Raji (cell line): ENCODE data around the gene AKAP17A.

Experiments used
- POLR2A ChIP-seq: IDR thresholded peaks from 2 replicates; pipeline ENCODE4 v1.6.1; 2011; ENCODE audit warnings: low read depth, low read length, control low read depth; ENCODE audit not compliant: insufficient read depth

Gene AKAP17A

DNA sequence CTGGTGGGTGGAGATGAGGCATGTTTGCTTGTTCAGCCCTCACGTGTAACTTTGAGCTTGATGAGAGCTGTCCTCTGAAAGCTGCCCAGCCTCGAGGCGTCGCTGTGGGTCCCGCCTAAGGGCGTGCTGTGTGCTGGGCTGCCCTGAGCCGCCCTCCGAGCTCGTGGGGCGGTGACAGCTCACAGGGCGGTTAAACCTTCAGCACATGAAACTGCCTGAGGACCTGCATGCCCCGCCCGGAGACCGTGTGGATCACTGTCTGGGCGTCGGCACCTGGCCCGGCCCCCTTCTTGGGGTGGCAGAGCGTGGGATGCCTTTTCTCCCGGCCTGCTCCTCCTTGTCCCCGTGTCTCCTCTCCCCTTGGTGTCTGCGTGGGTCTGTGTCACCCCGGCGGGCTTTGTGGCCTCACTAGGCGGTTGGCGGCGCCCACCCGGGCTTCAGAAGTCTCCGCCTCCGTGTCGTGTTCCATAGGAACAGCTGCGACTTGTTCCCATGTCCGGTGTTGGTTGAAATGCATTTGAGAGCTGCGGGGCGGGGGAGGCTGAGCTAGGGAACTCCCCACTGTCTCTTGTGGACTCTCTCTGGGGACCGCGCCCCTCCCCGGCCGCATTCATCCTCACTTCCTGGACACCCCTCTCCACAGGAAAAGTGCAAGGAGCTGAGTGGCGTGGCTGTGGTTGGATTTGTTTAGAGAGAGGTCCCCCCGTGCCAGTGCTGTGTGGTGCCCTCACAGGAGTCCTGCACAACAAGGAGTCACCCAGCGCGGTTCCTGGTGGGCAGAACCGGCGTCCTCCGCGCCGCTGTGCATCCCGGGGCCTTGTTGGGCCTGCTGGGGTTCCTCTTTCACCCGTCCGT lies 6.8 kb downstream of the AKAP17A start:
- no peak for TF ChIP-seq POLR2A

DNA sequence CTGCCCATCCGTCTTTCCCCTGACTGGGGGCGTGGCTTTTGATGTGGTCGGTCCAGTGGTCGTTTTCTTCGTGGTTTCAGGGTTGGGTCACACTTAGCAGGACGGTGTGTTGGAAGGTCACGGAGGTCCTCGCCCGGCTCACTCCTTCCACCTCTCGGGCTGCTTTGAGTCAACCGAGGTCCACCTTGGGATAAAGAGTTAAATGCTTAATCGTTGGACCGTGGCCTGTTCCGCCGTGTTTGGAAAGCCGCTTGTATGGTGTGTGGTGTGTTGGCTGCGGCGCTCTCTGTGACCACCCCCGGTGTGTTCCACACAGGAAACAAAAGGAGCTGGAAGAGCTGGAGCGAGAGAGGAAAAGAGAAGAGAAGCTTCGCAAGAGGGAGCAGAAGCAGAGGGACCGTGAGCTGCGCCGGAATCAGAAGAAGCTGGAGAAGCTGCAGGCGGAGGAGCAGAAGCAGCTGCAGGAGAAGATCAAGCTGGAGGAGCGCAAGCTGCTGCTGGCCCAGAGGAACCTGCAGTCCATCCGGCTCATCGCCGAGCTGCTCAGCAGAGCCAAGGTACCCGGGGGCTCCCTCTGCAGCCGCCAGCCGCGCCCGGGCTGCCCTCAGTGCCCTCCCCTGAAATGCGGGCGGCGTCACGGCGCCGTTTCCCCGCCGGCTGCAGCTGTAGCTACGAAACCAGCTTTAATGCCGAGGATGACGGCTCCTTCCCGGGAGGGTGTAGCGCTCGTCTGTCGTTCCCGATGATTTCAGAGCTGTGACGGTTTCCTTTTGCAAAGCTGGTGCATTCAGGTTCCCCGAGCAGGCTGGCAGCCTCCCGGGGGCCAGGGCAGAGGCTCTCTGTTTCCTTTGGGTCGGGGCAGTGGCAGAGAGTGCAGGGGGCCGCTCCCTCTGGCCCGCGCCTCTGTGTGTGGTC lies 7.7 kb downstream of the AKAP17A start:
- no peak for TF ChIP-seq POLR2A

DNA sequence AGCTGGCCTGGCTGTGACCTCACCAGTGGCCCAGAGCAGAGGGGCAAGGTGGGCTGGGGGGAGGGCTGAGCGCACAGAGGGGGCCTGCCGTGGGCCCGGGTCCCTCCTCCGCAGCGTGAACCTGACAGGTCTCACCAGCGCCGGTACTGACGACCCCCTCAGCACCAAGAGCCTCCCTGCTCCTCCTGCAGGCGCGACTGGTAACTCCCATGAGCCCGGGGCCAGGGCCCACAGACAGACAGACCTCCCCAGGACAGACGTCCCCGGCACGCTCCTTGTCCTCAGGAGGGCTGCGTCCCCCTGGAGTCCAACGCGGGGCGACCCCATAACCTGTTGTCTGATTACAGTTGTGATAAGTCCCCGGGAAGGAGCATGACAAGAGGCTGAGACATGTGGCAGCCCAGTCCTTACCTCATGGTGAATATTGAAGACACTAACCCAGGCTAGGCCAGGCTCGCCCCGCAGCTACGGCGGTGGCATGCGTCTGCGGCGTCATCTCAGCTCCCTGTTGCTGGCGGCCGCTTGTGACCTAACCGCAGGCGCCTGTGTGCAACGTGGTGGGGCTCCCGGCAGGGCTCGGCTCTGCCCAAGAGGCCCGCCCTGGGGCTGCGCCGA lies 8.5 kb downstream of the AKAP17A start:
- TF ChIP-seq POLR2A, result no peak

DNA sequence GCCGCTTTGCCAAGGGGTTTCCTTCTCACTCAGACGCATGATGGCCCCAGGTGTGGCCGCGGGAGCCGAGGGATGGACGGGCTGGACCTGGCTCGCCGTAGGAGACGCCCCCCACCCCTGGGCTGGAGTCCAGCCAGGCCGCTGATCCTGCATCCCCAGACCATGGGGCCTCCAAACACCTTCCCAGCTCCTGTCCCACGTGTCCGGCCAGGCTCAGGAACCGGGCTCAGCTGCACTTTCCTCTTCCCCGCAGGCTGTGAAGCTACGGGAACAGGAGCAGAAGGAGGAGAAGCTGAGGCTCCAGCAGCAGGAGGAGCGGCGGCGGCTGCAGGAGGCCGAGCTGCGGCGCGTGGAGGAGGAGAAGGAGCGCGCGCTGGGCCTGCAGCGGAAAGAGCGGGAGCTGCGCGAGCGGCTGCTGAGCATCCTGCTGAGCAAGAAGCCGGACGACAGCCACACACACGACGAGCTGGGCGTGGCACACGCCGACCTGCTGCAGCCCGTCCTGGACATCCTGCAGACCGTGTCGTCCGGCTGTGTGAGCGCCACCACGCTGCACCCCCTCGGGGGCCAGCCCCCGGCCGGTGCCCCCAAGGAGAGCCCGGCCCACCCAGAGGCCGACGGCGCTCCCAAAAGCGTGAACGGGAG lies 9.1 kb downstream of the AKAP17A start:
- no peak for TF ChIP-seq POLR2A

DNA sequence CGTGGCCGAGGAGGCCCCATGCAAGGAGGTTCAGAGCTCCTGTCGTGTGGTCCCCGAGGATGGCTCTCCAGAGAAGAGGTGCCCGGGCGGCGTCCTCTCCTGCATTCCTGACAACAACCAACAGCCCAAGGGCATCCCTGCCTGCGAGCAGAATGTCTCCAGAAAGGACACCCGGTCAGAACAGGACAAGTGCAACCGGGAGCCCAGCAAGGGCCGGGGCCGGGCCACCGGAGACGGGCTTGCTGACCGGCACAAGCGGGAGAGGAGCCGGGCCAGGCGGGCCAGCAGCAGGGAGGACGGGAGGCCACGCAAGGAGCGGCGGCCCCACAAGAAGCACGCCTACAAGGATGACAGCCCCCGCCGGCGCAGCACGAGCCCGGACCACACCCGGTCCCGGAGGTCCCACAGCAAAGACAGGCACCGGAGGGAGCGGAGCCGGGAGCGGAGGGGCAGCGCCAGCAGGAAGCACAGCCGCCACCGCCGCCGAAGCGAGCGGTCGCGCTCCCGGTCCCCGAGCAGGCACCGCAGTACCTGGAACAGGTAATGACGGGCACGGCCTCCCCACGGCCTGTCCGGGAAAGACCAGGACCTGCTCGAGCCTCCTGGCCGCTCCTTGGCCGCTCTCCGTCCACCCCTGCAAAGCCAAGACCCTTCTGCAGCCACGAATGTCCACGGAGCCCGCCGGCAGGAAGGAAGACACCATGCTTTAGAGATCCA lies 9.8 kb downstream of the AKAP17A start:
- no peak for TF ChIP-seq POLR2A

DNA sequence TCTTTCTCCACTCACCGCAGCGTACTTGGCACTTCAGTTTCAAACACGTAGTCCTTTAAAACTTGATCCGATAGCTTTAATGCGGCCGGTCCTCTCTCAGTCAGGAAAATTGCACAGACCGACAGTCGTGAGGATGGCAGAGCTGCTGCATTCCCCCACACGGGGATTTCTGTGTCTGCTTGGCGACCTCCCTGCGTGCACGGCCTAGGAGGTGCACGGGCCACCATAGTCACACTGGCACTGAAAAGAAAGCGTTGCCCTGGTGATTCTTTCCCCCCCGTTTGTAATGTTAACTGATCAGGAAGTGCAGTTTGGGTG lies 10.3 kb downstream of the AKAP17A start:
- no peak for TF ChIP-seq POLR2A

DNA sequence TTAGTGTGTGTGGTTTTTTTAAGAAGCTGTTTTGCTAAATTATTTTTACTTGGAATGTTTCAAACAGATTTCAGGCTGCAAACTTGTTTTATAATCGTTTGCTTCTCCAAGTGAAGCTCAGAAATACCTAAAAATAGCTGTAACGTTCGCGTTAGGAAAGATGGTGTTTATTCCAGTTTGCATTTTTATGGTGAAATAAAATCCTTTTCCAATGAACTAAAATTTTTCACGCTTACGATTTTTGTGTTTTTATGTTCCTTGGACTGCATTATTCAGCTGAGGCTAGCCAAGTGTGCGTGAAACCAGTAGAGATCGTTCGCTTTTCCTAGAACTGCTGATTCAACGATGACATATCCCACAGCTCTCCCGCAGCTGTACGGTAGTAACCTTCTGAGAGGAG lies 10.9 kb downstream of the AKAP17A start:
- TF ChIP-seq POLR2A, result no peak

DNA sequence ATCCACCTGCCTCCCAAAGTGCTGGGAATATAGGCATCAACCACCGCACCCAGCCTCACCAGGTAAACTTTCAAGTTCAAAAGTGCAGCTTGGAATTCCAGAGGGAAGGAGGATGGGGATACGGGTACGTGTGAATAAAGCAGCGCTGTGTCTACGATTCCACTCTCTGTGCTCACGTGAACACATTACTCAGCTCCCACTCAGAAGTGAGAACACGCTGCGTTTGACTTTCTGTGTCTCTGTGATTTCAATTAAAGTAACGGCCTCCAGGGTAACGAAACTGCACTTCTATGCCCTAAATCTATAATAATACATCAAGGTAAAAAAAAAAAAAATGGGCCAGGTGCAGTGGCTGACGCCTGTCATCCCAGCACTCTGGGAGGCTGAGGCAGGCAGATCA lies 15.1 kb downstream of the AKAP17A start:
- TF ChIP-seq POLR2A, result no peak

DNA sequence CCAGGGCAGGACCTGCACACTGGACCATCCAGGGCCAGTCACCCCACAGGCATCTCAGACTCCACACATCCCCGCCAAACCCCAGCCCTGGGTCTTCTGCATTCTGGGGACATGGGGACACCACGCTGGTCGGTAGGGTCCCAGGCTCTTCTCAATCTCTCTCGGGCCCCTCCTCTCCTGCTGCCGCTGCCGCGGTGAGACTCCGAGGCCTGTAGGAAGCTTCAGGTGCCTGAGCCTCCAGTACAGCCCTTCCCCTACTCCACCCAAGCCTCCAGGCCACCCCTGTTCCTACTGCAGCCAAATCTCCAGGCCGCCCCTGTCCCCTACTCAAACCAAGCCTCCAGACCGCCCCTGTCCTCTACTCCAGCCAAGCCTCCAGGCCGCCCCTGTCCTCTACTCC lies 17.9 kb downstream of the AKAP17A start:
- no peak for TF ChIP-seq POLR2A

DNA sequence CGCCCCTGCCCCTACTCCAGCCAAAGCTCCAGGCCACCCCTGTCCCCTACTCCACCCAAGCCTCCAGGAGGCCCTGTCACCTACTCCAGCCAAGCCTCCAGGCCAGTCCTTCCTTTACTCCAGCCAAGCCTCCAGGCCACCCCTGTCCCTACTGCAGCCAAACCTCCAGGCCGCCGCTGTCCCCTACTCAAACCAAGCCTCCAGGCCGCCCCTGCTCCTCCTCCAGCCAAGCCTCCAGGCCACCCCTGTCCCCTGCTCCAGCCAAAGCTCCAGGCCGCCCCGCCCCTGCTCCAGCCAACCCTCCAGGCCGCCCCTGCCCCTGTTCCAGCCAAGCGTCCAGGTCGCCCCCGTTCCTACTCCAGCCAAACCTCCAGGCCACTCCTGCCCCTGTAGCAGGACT lies 18.4 kb downstream of the AKAP17A start:
- no peak for TF ChIP-seq POLR2A

DNA sequence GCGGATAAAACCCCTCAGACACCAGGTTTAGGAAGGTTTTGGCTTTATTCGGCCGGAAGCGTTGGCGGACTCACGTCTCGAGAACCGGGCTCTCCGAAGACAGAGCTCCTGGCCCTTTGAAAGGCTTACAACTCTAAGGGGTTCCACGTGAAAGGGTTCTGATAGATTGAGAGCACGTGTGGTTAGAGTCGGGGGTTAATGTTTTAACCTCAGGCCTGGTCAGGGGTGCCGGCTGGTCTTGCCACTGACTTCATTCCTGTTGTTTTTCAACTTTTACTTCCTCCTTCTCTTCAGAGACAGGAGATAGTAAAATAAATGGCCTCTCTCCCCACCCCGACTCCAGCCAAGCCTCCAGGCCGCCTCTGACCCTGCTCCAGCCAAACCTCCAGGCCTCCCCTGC lies 18.8 kb downstream of the AKAP17A start:
- no peak for TF ChIP-seq POLR2A

DNA sequence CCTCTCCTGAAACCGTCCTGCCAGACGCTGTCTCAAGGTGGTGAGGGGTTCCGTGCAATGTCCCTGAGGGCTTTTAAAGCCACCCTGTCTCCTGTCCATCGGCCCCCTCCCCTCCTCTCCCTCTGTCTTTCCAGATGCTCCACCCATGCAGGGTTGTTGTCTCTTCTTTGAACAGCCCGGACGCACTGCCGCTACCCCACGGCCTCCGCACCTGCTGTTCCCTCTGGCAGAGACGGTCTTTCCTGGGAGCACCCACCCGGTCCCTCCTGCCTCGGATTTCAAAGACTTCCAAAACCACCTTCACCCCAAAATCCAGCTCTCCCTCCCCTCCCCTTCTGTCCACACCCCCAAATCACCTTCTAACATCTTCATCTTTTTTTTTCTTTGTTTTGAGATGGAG lies 19.3 kb downstream of the AKAP17A start:
- no peak for TF ChIP-seq POLR2A

DNA sequence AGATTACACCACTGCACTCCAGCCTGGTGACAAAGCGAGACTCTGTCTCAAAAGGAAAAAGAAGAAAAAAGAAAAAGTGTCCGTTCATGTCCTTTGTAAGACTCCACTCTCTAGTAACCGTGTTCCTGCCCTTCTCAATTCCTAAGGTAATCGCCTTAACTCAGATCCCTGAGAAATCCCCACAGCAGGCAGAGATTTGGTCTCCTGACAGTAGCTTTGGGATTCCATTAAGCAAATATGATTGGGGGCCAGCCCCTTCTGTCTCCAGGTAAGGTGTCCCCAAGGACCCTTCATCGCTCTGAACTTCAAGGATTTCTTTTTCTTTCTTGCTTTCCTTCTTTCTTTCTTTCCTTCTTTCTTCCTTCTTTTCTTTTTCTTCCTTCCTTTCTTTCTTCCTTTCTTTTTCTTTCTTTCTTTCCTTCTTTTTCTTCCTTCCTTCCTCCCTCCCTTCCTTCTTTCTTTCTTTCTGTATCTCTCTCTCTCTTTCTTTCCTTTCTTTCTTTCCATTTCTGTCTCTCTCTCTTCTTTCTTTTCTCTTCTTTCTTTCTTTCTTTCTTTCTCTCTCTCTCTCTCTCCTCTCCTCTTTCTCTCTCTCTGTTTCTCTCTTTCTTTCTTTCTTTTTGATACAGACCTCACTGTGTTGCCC lies 21.4 kb downstream of the AKAP17A start:
- no peak for TF ChIP-seq POLR2A

DNA sequence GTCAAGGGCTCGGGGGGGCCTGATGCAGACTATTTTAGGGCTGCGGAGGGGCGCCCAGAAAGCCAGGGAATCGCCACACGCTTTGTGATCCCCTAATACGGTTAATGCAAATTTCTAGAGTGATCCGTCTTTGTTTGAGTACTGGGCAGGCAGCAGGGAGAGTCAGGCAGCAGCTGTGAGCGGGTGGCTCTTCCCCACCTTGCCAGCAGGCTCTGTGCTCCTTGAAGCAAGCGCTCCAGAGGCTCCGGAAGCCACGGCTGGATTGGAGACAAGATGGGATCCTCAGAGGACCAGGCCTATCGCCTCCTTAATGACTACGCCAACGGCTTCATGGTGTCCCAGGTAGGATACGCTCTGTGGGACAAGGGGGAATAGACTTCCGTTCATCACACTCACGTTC lies 23.5 kb downstream of the AKAP17A start, which contains the start of gene ASMT:
ASMT (plus strand) TSS at position 133 of the 400 bp plus-strand sequence; CDS start at position 274, 141 bp downstream.
- TF ChIP-seq POLR2A, result no peak
